ENCODE data around the gene MIPOL1.
"Not testable (repeated sequence)": the region's sequence is repeated elsewhere in the genome, so short reads cannot be mapped to it uniquely, and the experiment has no call there.

DNA sequence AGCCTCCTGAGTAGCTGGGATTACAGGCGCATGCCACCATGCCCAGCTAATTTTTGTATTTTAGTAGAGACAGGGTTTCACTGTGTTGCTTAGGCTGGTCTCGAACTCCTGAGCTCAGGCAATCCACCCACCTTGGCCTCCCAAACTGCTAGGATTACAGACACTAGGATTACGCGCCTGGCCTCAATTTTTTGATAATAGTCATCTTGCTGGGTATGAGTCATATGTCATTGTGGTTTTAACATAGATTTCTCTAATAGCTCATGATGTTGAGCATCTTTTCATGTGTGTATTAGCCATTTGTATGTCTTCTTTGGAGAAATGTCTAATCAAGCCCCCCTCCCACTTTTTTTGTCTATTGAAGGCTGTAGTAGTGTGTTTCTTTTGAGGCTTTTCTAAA lies 38.3 kb downstream of the MIPOL1 start:
- TF ChIP-seq EZH2 (IDR thresholded peaks at IDR 0.05; ENCODE audit: low read depth); CTCF (conservative IDR thresholded peaks at IDR 0.05): not testable (repeated sequence)
